Adrenal gland (tissue), 5 donors: ENCODE results near the gene SBK2.

ENCODE experiments used
- CTCF ChIP-seq, 6 experiments: fragments of 450-650 bp in 4 of 6; fragments of 200-600 bp in 2 of 6; sonication (generic) in 1 of 6; IDR thresholded peaks; 1 replicate in 5 of 6; 2 replicates in 1 of 6; pipeline versions ENCODE4 v1.5.1 to v1.8.0; 2016 to 2021; ENCODE audit warnings: antibody characterized with exemption in 6 of 6, mild to moderate bottlenecking in 2 of 6, moderate library complexity in 1 of 6
- POLR2A ChIP-seq, 2 donors: fragments of 450-650 bp; IDR thresholded peaks; one replicate each; pipeline ENCODE4 v1.6.1; 2017; ENCODE audit warnings: antibody characterized with exemption in 2 of 2, mild to moderate bottlenecking in 2 of 2, moderate library complexity in 1 of 2
- donor health status: DM: no; HTN: no; CAD: no.

GRCh38 chr19:55481148-55481793 is 55.7 kb downstream of the SBK2 start:
- no peak for TF ChIP-seq CTCF (IDR thresholded peaks at IDR 0.05)
- TF ChIP-seq POLR2A (IDR thresholded peaks at IDR 0.05): no peak
